ENCODE data around the gene GAGE12E. TPM values are rescaled to one million over a fixed set of nuclear protein-coding genes. Genes with fewer than 3 reads are reported as not detected.

The GAGE12E gene
- total RNA-seq, 1 donor from 2014 or later = not detected

Other genes starting within 250 kb of the GAGE12E start
- gene GAGE10, start 247.6 kb upstream of the GAGE12E start, total RNA-seq = not detected
- not detected for gene GAGE12J, start 229.3 kb upstream of the GAGE12E start, total RNA-seq
- not detected for gene GAGE13, start 219.7 kb upstream of the GAGE12E start, total RNA-seq
- not detected for gene GAGE12C, start 19.1 kb upstream of the GAGE12E start, total RNA-seq
- not detected for gene GAGE12D, start 9.6 kb upstream of the GAGE12E start, total RNA-seq
- not detected for gene GAGE12F, start 9.6 kb downstream of the GAGE12E start, total RNA-seq
- gene GAGE12G, start 19.1 kb downstream of the GAGE12E start, total RNA-seq = not detected
- not detected for gene GAGE12H, start 28.7 kb downstream of the GAGE12E start, total RNA-seq
- not detected for gene GAGE2A, start 38.2 kb downstream of the GAGE12E start, total RNA-seq
- not detected for gene GAGE1, start 47.7 kb downstream of the GAGE12E start, total RNA-seq
- not detected for gene PAGE1, start 144.7 kb downstream of the GAGE12E start, total RNA-seq

Data from upper lobe of right lung (tissue), 1 donor.